C4-2B (cell line): ENCODE results near the gene UGT1A10.

Experiments used
- H3K27ac ChIP-seq: fragments of 450-650 bp; 2 replicates; pipeline ENCODE4 v1.5.1; 2017
- ZFX ChIP-seq: fragments of 450-650 bp; IDR thresholded peaks from 2 replicates; pipeline ENCODE4 v1.6.1; 2017
- TF ChIP-seq, protein P1 (sequence below): fragments of 450-650 bp; conservative IDR thresholded peaks from 2 replicates; pipeline ENCODE4 v1.5.1; 2017; ENCODE audit warnings: mild to moderate bottlenecking

Gene UGT1A10

DNA sequence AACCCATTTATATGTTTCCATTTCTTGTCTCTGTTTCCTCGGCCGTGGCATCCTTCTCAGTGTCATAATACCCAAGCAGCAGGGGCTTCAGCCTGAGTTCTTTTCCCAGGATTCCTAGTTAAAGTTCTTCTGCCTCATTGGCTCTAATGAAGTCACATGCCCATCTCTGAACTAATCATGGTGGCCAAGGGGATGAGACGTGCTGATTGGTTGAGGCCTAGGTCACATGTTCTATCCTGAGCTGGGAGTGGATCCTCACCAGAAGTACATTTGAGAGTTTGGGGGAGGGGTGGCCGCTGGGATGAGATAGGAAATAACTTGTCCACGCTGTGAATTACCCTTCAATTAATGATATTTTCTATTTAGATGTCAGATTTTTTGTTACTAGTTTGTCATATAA lies 72.7 kb downstream of the UGT1A10 start:
- no peak overlapping the region; the same call in 1 of the 2 replicates for H3K27ac ChIP-seq
- no peak for TF ChIP-seq ZFX
- TF ChIP-seq, protein P1, sequence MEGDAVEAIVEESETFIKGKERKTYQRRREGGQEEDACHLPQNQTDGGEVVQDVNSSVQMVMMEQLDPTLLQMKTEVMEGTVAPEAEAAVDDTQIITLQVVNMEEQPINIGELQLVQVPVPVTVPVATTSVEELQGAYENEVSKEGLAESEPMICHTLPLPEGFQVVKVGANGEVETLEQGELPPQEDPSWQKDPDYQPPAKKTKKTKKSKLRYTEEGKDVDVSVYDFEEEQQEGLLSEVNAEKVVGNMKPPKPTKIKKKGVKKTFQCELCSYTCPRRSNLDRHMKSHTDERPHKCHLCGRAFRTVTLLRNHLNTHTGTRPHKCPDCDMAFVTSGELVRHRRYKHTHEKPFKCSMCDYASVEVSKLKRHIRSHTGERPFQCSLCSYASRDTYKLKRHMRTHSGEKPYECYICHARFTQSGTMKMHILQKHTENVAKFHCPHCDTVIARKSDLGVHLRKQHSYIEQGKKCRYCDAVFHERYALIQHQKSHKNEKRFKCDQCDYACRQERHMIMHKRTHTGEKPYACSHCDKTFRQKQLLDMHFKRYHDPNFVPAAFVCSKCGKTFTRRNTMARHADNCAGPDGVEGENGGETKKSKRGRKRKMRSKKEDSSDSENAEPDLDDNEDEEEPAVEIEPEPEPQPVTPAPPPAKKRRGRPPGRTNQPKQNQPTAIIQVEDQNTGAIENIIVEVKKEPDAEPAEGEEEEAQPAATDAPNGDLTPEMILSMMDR, result no peak

DNA sequence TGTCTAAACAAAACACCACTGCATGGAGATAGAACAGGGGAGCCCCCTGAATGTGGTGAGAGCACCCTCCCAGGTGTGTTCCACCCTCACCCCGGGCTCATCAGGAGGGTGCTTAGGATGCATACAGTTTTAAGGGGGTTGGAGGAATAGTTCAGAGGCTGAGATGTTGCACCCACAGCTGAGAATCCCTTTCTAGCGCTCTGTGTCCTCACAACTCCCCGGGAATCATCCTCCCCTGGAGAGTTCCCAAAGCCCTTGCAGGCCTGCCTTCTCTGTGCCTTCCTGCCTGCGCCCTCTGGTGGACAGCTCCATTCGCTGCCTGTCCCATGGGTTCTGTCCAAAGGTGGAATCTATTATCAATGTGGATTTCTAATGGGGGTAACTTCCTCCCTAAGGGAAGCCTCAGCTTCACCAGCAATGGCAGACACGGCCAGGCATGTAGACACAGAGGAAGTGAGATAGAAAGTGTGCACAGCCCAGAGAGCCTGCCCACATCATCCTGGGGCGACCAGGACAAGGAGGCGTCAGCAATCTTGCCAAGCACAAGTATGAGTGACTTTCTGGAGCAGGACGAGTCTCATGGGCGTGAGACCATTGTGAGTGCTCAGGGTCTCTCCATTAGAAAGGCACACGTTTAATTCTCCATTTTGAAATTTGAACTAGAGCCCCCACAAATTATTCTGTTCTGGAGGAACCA lies 75.2 kb downstream of the UGT1A10 start:
- H3K27ac ChIP-seq, result peak overlapping the region; percentile 47

DNA sequence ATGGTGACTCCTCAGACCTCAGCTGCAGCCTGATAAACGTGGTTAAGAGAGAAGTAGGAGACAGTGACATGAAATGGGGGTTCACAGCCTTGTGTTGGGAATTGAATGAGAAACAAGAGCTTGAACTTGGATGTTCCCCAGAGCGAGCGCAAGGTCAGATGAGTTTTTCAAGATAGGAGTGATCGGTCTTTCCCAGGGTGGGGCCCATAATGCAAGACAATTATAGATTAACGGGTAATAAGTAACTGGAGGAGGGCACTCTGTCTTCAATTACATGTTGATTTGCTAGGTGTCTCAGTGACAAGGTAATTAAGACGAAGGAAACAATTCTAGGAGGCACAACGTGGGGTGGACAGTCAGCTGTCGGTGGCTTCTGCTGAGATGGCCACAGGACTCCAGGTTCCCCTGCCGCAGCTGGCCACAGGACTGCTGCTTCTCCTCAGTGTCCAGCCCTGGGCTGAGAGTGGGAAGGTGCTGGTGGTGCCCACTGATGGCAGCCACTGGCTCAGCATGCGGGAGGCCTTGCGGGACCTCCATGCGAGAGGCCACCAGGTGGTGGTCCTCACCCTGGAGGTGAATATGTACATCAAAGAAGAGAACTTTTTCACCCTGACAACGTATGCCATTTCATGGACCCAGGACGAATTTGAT lies 76.5 kb downstream of the UGT1A10 start, which contains the start of gene UGT1A5:
Gene UGT1A5, plus strand, starts transcription at position 297 of the 651 bp plus-strand sequence. Its CDS starts 85 bp downstream, at position 382.
- TF ChIP-seq, protein P1, result no peak
- TF ChIP-seq ZFX, result no peak
- H3K27ac ChIP-seq, result peak within 1 kb of the TSS; percentile 47; the same call in 1 of the 2 replicates

More for the DNA sequence above, 75.2 kb downstream of the UGT1A10 start:
- TF ChIP-seq ZFX, result no peak
- TF ChIP-seq, protein P1, result peak; percentile 91

DNA sequence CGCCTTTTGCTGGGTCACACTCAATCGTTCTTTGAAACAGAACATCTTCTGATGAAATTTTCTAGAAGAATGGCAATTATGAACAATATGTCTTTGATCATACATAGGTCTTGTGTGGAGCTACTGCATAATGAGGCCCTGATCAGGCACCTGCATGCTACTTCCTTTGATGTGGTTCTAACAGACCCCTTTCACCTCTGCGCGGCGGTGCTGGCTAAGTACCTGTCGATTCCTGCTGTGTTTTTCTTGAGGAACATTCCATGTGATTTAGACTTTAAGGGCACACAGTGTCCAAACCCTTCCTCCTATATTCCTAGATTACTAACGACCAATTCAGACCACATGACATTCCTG lies 77.0 kb downstream of the UGT1A10 start:
- TF ChIP-seq, protein P1, result no peak
- no peak for TF ChIP-seq ZFX
- H3K27ac ChIP-seq, result no peak overlapping the region

DNA sequence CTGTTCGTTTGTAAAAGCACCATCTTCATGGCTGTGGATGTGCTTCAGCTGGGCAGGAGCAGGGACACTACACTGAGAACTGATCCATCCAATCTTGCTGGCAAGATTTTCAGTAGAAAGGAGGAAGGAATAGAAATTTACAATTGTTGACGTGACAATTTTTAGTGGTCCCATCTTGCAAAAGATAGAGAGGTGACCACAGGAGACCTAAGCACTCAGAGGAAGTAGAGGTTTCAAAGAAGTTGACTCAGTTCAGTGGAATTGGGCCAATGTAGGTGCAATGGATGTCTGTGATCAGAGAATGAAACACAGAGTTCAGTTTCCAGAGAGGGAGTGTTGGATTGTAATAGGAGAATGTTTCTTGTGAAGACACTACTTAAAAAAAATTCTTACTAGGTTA lies 77.9 kb downstream of the UGT1A10 start:
- no peak for TF ChIP-seq ZFX
- no peak overlapping the region for H3K27ac ChIP-seq

DNA sequence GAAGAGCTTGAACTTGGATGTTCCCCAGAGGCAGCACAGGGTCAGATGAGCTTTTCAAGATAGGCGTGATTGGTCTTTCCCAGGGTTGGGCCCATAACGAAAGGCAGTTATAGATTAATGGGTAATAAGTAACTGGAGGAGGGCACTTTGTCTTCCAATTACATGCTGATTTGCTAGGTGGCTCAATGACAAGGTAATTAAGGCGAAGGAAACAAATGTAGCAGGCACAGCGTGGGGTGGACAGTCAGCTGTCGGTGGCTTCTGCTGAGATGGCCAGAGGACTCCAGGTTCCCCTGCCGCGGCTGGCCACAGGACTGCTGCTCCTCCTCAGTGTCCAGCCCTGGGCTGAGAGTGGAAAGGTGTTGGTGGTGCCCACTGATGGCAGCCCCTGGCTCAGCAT lies 82.3 kb downstream of the UGT1A10 start, which contains the start of gene UGT1A4:
Gene UGT1A4, plus strand, starts transcription at position 185 of the 400 bp plus-strand sequence. Its CDS starts 85 bp downstream, at position 270.
- no peak within 1 kb of the TSS for H3K27ac ChIP-seq
- TF ChIP-seq, protein P1, result no peak
- no peak for TF ChIP-seq ZFX

DNA sequence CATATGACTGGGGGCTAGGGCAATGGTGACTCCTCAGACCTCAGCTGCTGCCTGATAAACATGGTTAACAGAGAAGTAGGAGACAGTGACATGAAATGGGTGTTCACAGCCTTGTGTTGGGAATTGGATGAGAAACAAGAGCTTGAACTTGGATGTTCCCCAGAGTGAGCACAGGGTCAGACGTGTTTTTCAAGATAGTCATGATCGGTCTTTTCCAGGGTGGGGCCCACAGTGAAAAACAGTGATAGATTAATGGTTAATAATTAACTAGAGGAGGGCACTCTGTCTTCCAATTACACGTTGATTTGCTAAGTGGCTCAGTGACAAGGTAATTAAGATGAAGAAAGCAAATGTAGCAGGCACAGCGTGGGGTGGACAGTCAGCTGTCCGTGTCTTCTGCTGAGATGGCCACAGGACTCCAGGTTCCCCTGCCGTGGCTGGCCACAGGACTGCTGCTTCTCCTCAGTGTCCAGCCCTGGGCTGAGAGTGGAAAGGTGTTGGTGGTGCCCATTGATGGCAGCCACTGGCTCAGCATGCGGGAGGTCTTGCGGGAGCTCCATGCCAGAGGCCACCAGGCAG lies 92.6 kb downstream of the UGT1A10 start, which contains the start of gene UGT1A3:
Gene UGT1A3, plus strand, starts transcription at position 320 of the 579 bp plus-strand sequence. Its CDS starts 85 bp downstream, at position 405.
- TF ChIP-seq, protein P1, result no peak
- TF ChIP-seq ZFX, result no peak
- no peak within 1 kb of the TSS for H3K27ac ChIP-seq

DNA sequence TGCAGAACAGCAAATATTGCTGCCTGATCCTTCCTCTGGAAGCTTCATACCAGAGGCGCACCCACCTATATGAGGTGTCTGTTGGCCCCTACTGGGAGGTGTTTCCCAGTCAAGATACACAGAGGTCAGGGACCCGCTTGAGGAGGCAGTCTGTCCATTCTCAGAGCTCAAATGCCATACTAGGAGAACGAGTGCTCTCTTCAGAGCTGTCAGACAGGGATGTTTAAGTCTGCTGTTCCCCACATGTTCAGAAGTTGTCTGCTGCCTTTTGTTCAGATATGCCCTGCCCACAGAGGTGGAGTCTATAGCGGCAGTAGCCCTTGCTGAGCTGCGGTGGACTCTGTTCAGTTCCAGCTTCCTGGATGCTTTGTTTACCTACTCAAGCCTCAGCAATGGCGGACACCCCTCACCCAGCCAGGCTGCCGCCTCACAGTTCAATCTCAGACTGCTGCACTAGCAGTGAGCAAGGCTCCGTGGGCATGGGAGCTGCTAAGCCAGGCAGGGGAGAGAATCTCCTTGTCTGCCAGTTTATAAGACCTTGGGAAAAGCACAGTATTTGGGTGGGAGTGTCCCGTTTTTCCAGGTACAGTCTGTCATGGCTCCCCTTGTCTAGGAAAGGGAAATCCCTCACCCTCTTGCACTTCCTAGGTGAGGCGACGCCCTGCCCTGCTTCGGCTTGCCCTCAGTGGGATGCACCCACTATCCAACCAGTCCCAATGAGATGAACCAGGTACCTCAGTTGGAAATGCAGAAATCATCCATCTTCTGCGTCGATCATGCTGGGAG lies 100.8 kb downstream of the UGT1A10 start:
- peak overlapping the region; percentile 2; the same call in 1 of the 2 replicates for H3K27ac ChIP-seq
